ENCODE measurements around the gene ZNF428.

The ZNF428 gene

GRCh38 chr19:43560687-43561086 is 58.7 kb downstream of the ZNF428 start:
- DNase-seq: no peak
